ENCODE results near the gene LPCAT4.

LPCAT4 gene

GRCh38 chr15:34325368-34325767 lies 41.6 kb downstream of the LPCAT4 start:
- Histone ChIP-seq H3K4me2 (ENCODE audit: low read depth, low read length, poor library complexity, severe bottlenecking) (peak overlapping the region; percentile 75), H3K4me1 (ENCODE audit: insufficient read depth, low read length, poor library complexity, severe bottlenecking) (peaks cover 50% of the 10 kb centered on the region), H3K79me2 (ENCODE audit: insufficient read depth, low read length) (peaks cover 99% of the 10 kb centered on the region), H2AFZ (ENCODE audit: low read length) (no peak overlapping the region), H3K9me3 (ENCODE audit: insufficient read depth, low read depth, low read length) (no peaks in the 10 kb centered on the region), H3K9me2 (replicated peaks; ENCODE audit: low read depth, low read length) (no peaks in the 10 kb centered on the region), H3K4me3 (ENCODE audit: low read length, poor library complexity, severe bottlenecking) (peak overlapping the region; percentile 84), H3F3A (ENCODE audit: low read depth) (no peaks in the 10 kb centered on the region), H3K36me3 (ENCODE audit: insufficient read depth, low read length) (peaks cover 5% of the 10 kb centered on the region), H4K20me1 (ENCODE audit: insufficient read depth, low read length, poor library complexity, severe bottlenecking) (no peaks in the 10 kb centered on the region), H3K27me3 (ENCODE audit: insufficient read depth, low read length, poor library complexity, severe bottlenecking) (no peaks in the 10 kb centered on the region), H3K9ac (ENCODE audit: low read depth, low read length, poor library complexity, severe bottlenecking) (peak overlapping the region; percentile 11)
- TF ChIP-seq CTCF (conservative IDR thresholded peaks at IDR 0.05; ENCODE audit: low read length) (no peak), EZH2phosphoT487 (IDR thresholded peaks at IDR 0.05; ENCODE audit: borderline replicate concordance) (no peak)

- no peaks in the 10 kb centered on the region for H3K9me2 ChIP-seq (replicated peaks; ENCODE audit: low read depth, low read length)
- no peak overlapping the region for H2AFZ ChIP-seq (ENCODE audit: low read length)
- peak overlapping the region; percentile 11 for H3K9ac ChIP-seq (ENCODE audit: low read depth, low read length, poor library complexity, severe bottlenecking)
- no peaks in the 10 kb centered on the region for H3K9me3 ChIP-seq (ENCODE audit: insufficient read depth, low read depth, low read length)
- peaks cover 5% of the 10 kb centered on the region for H3K36me3 ChIP-seq (ENCODE audit: insufficient read depth, low read length)
- peaks cover 99% of the 10 kb centered on the region for H3K79me2 ChIP-seq (ENCODE audit: insufficient read depth, low read length)
- TF ChIP-seq EZH2phosphoT487 (IDR thresholded peaks at IDR 0.05; ENCODE audit: borderline replicate concordance) (no peak), CTCF (conservative IDR thresholded peaks at IDR 0.05; ENCODE audit: low read length) (no peak)
- H3K4me3 ChIP-seq (ENCODE audit: low read length, poor library complexity, severe bottlenecking) = peak overlapping the region; percentile 84
- H3F3A ChIP-seq (ENCODE audit: low read depth) = no peaks in the 10 kb centered on the region
- H3K4me2 ChIP-seq (ENCODE audit: low read depth, low read length, poor library complexity, severe bottlenecking) = peak overlapping the region; percentile 75
- peaks cover 49% of the 10 kb centered on the region for H3K4me1 ChIP-seq (ENCODE audit: insufficient read depth, low read length, poor library complexity, severe bottlenecking)
- peaks cover 3% of the 10 kb centered on the region for H4K20me1 ChIP-seq (ENCODE audit: insufficient read depth, low read length, poor library complexity, severe bottlenecking)
- no peaks in the 10 kb centered on the region for H3K27me3 ChIP-seq (ENCODE audit: insufficient read depth, low read length, poor library complexity, severe bottlenecking)
These were observed 42.1 kb downstream of the LPCAT4 start for GRCh38 chr15:34324933-34325332.

- Histone ChIP-seq H3K9me2 (replicated peaks; ENCODE audit: low read depth, low read length) (no peaks in the 10 kb centered on the region), H3K27me3 (ENCODE audit: insufficient read depth, low read length, poor library complexity, severe bottlenecking) (no peaks in the 10 kb centered on the region), H3K79me2 (ENCODE audit: insufficient read depth, low read length) (peaks cover 99% of the 10 kb centered on the region), H3K9me3 (ENCODE audit: insufficient read depth, low read depth, low read length) (no peaks in the 10 kb centered on the region), H3K4me3 (ENCODE audit: low read length, poor library complexity, severe bottlenecking) (no peak overlapping the region), H3K4me1 (ENCODE audit: insufficient read depth, low read length, poor library complexity, severe bottlenecking) (peaks cover 44% of the 10 kb centered on the region), H3K9ac (ENCODE audit: low read depth, low read length, poor library complexity, severe bottlenecking) (no peak overlapping the region), H3K36me3 (ENCODE audit: insufficient read depth, low read length) (peaks cover 5% of the 10 kb centered on the region), H3F3A (ENCODE audit: low read depth) (no peaks in the 10 kb centered on the region), H4K20me1 (ENCODE audit: insufficient read depth, low read length, poor library complexity, severe bottlenecking) (peaks cover 14% of the 10 kb centered on the region), H3K4me2 (ENCODE audit: low read depth, low read length, poor library complexity, severe bottlenecking) (no peak overlapping the region), H2AFZ (ENCODE audit: low read length) (no peak overlapping the region)
- TF ChIP-seq EZH2phosphoT487 (IDR thresholded peaks at IDR 0.05; ENCODE audit: borderline replicate concordance) = no peak
- no peak for TF ChIP-seq CTCF (conservative IDR thresholded peaks at IDR 0.05; ENCODE audit: low read length)
These were observed 43.8 kb downstream of the LPCAT4 start for GRCh38 chr15:34323217-34323616.

Measured in Loucy (cell line).